Panc1 (cell line): ENCODE measurements around the gene ZNF146. TPM values are rescaled to one million over a fixed set of nuclear protein-coding genes. Genes with fewer than 3 reads are reported as not detected.

Experiments
- ATAC-seq: fragments of 200-7000 bp; cut with Tn5 transposase; 2 replicates; pipeline ENCODE4 v1.9.1; 2020; ENCODE audit warnings: mild to moderate bottlenecking, moderate library complexity
- BruUV-seq: library from RNA; stranded (reverse); fragments of 400-500 nt; replicated peaks from 2 replicates; lab custom pipeline; 2021; lab: Mats Ljungman, UMichigan
- CTCF ChIA-PET: fragments of 300-600 bp; sonication (Branson Sonifier 250); formaldehyde crosslinking; loops from one replicate; lab custom pipeline; 2022; ENCODE audit warnings: antibody characterized with exemption; lab: Charles Lee
- POLR2A ChIA-PET: fragments of 300-600 bp; sonication (Branson Sonifier 250); formaldehyde crosslinking; loops from one replicate; lab custom pipeline; 2022; ENCODE audit warnings: antibody characterized with exemption; lab: Charles Lee
- DNase-seq: peaks from one replicate; pipeline ENCODE4 v3.0.0-alpha.2; 2010; ENCODE audit warnings: low read depth, low spot score
- H3K27ac ChIP-seq: 2 replicates; pipeline ENCODE4 v1.5.1; 2011; ENCODE audit warnings: mild to moderate bottlenecking, low read length, inconsistent platforms
- H3K27me3 ChIP-seq: fragments of 200-500 bp; sonication (Bioruptor generic); 2 replicates; pipeline ENCODE4 v1.6.0; 2014; ENCODE audit warnings: low read length, inconsistent platforms; ENCODE audit not compliant: control insufficient read depth, insufficient read depth
- H3K36me3 ChIP-seq: fragments of 200-500 bp; sonication (Bioruptor generic); 2 replicates; pipeline ENCODE4 v1.5.1; 2014; ENCODE audit warnings: inconsistent platforms, mild to moderate bottlenecking, low read length, moderate library complexity; ENCODE audit not compliant: control insufficient read depth, insufficient read depth
- H3K4me1 ChIP-seq: 2 replicates; pipeline ENCODE4 v1.5.1; 2011; ENCODE audit warnings: inconsistent platforms, mild to moderate bottlenecking, low read length, moderate library complexity; ENCODE audit not compliant: control insufficient read depth, insufficient read depth
- H3K4me3 ChIP-seq, 2 experiments: 2 replicates each; pipeline ENCODE4 v1.5.1; 2011 to 2012; ENCODE audit warnings: low read depth in 2 of 2, low read length in 2 of 2, mild to moderate bottlenecking in 2 of 2, inconsistent platforms in 1 of 2, moderate library complexity in 1 of 2
- H3K9me3 ChIP-seq: fragments of 200-500 bp; sonication (Bioruptor generic); 2 replicates; pipeline ENCODE4 v1.5.1; 2014; ENCODE audit warnings: low read depth, mild to moderate bottlenecking, inconsistent platforms, low read length, moderate library complexity; ENCODE audit not compliant: control insufficient read depth, insufficient read depth
- CTCF ChIP-seq: fragments of 450-650 bp; IDR thresholded peaks from 2 replicates; pipeline ENCODE4 v1.5.1; 2017; ENCODE audit warnings: mild to moderate bottlenecking
- POLR2AphosphoS5 ChIP-seq: IDR thresholded peaks from 2 replicates; pipeline ENCODE4 v1.6.1; 2012; ENCODE audit warnings: mild to moderate bottlenecking, low read depth, low read length, moderate library complexity
- REST ChIP-seq, 2 experiments: IDR thresholded peaks; 2 replicates each; pipeline ENCODE4 v1.6.1; 2011 to 2012; ENCODE audit warnings: low read depth in 2 of 2, control low read depth in 1 of 2, low read length in 1 of 2, mild to moderate bottlenecking in 1 of 2, moderate library complexity in 1 of 2; ENCODE audit not compliant: insufficient read depth in 1 of 2
- SIN3A ChIP-seq: IDR thresholded peaks from 2 replicates; pipeline ENCODE4 v1.6.1; 2012; ENCODE audit warnings: low read depth, mild to moderate bottlenecking, low read length, moderate library complexity, borderline replicate concordance; ENCODE audit not compliant: insufficient read depth
- TCF7L2 ChIP-seq: IDR thresholded peaks from 2 replicates; pipeline ENCODE4 v1.6.1; 2011; ENCODE audit warnings: mild to moderate bottlenecking, low read depth, low read length, inconsistent platforms
- in situ Hi-C: cut with HindIII; loops from 2 replicates; pipeline ENCODE4 v1.10.0; 2016; ENCODE audit warnings: low sequenced_read_pairs, low pct_unique_long_range_greater_than_20kb
- intact Hi-C: fragments of 100-400 bp; cut with micrococcal nuclease; formaldehyde crosslinking; loops from one replicate; pipeline ENCODE4 v1.10.0; 2022; ENCODE audit not compliant: unreplicated experiment
- total RNA-seq: library from RNA; stranded (reverse); gene quantifications from one replicate; pipeline ENCODE4 v1.2.1, GENCODE V29; 2021; ENCODE audit not compliant: unreplicated experiment

Gene ZNF146
- total RNA-seq, 1 experiment from 2014 or later = 121 TPM

DNA sequence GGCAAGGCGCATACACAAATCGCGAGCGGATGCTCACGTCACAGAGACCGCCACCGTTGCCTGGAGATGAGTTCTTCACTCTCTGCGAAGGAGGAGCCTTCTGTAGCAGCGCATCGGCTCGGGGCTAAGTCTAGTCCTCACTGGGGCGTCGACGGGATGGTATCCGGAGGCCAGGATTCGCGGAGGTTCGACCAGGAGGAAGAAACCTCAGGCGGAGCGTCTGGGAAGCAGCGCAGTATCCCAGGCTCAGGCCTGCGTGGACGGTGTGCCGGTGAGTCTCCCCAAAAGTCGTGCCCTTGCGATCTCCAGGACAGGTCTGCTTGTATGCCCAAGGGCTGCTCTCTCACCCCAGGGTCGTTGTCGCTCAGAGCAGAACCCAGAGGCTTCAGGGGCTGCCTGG lies 40.4 kb downstream of the ZNF146 start:
- BruUV-seq = no TSS peak
- ChIA-PET CTCF (no interaction called here), POLR2A (no interaction called here)
- H3K27ac ChIP-seq = no peak overlapping the region
- DNase-seq (no peak), ATAC-seq (no peak)
- in situ Hi-C loops = no loop called here
- no peak overlapping the region for H3K4me3 ChIP-seq
- no peaks in the 10 kb centered on the region for H3K4me1 ChIP-seq
- no peak for TF ChIP-seq SIN3A
- TF ChIP-seq POLR2AphosphoS5 = no peak
- TF ChIP-seq REST (IDR thresholded peaks at IDR 0.05; ENCODE audit: insufficient read depth in 1 of 2, low read depth in 2 of 2, low read length in 1 of 2) = no peak
- no peak for TF ChIP-seq CTCF
- TF ChIP-seq TCF7L2 = no peak
- H3K9me3 ChIP-seq = no peaks in the 10 kb centered on the region
- H3K36me3 ChIP-seq = no peaks in the 10 kb centered on the region
- H3K27me3 ChIP-seq = no peaks in the 10 kb centered on the region
- intact Hi-C loops = no loop called here

DNA sequence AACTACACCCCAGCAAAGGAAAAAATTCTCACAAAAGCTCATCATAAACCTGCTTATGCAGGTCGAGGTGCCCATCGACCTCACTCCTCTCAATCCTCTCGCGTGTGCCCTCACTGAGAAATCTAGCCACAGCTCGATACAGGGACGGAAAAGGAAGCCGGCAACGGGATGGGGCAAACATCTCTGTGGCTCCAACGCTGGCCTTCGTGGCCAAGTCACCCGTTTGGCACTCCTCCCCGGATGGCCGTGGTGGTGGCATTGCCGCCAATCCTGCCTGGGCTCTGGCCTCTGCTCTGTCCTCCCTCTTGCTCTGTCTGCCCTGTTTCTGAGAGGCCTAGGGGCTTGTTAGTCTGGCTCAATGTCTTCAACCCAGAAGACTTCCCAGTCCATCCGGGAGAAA lies 41.2 kb downstream of the ZNF146 start:
- H3K36me3 ChIP-seq = no peaks in the 10 kb centered on the region
- intact Hi-C loops = no loop called here
- DNase-seq = no peak
- no peak for ATAC-seq
- POLR2A ChIA-PET = no interaction called here
- TF ChIP-seq REST (IDR thresholded peaks at IDR 0.05; ENCODE audit: insufficient read depth in 1 of 2, low read depth in 2 of 2, low read length in 1 of 2) (no peak), POLR2AphosphoS5 (no peak), TCF7L2 (no peak), CTCF (no peak), SIN3A (no peak)
- H3K4me1 ChIP-seq = no peaks in the 10 kb centered on the region
- no peak overlapping the region for H3K27ac ChIP-seq
- H3K27me3 ChIP-seq = no peaks in the 10 kb centered on the region
- no peak overlapping the region for H3K4me3 ChIP-seq
- in situ Hi-C loops = no loop called here
- H3K9me3 ChIP-seq = no peaks in the 10 kb centered on the region
- BruUV-seq = no TSS peak
- CTCF ChIA-PET = no interaction called here
